Activated CD8-positive, alpha-beta memory T cell treated with anti-CD3 and anti-CD28 coated beads, Interleukin-2, amount 50 U/mL, for 24 hours (primary cell): ENCODE measurements around the gene PRPF8.
"Not testable (repeated sequence)": the region's sequence is repeated elsewhere in the genome, so short reads cannot be mapped to it uniquely, and the experiment has no call there.

ENCODE experiments used
- DNase-seq: peaks from one replicate; pipeline ENCODE4 v3.0.0-alpha.2; 2020; ENCODE audit errors: extremely low read depth

Gene PRPF8

GRCh38 chr17:1690544-1691221 lies 6.0 kb upstream of the PRPF8 start:
- DNase-seq, result no peak

GRCh38 chr17:1688405-1688804 lies 3.7 kb upstream of the PRPF8 start:
- DNase-seq, result not testable (repeated sequence)

- no peak for DNase-seq
Observed at GRCh38 chr17:1686086-1686485, 1.4 kb upstream of the PRPF8 start.

- no peak for DNase-seq
Observed at GRCh38 chr17:1683459-1683858, 1.2 kb downstream of the PRPF8 start.

- no peak for DNase-seq
Observed at GRCh38 chr17:1676401-1676800, 8.3 kb downstream of the PRPF8 start.

GRCh38 chr17:1673041-1673785 lies 11.5 kb downstream of the PRPF8 start:
- DNase-seq, result no peak

- DNase-seq, result not testable (repeated sequence)
Observed at GRCh38 chr17:1663934-1664333, 20.7 kb downstream of the PRPF8 start.

GRCh38 chr17:1661045-1661444 lies 23.6 kb downstream of the PRPF8 start:
- DNase-seq, result no peak

GRCh38 chr17:1658100-1658499 lies 26.6 kb downstream of the PRPF8 start:
- DNase-seq, result no peak

- DNase-seq, result no peak
Observed at GRCh38 chr17:1653735-1654134, 30.9 kb downstream of the PRPF8 start.

- DNase-seq, result not testable (repeated sequence)
Observed at GRCh38 chr17:1652794-1653193, 31.9 kb downstream of the PRPF8 start.

GRCh38 chr17:1651559-1651844 lies 33.2 kb downstream of the PRPF8 start:
- no peak for DNase-seq

- no peak for DNase-seq
Observed at GRCh38 chr17:1650731-1651558, 33.7 kb downstream of the PRPF8 start.

GRCh38 chr17:1649844-1650501 lies 34.7 kb downstream of the PRPF8 start, which contains the start of gene RILP:
Gene RILP, minus strand, starts transcription at chr17:1649866. Its CDS starts 62 bp downstream, at chr17:1649804.
- DNase-seq, result no peak

GRCh38 chr17:1648963-1649843 lies 35.5 kb downstream of the PRPF8 start:
- DNase-seq, result peak; percentile 70

GRCh38 chr17:1648173-1648962 lies 36.3 kb downstream of the PRPF8 start:
- no peak for DNase-seq

- DNase-seq, result no peak
Observed at GRCh38 chr17:1647802-1648171, 36.9 kb downstream of the PRPF8 start.

GRCh38 chr17:1646199-1646875 lies 38.3 kb downstream of the PRPF8 start:
- no peak for DNase-seq
